H1 (cell line): ENCODE measurements around the gene P4HB. TPM values are rescaled to one million over a fixed set of nuclear protein-coding genes. Genes with fewer than 3 reads are reported as not detected.

Experiments
- CHD2 ChIP-seq: IDR thresholded peaks from 2 replicates; pipeline ENCODE4 v1.6.1; 2012; ENCODE audit warnings: low read length, improper control_type of control experiment
- RAD21 ChIP-seq, 2 experiments: IDR thresholded peaks in 1 of 2; conservative IDR thresholded peaks in 1 of 2; 2 replicates each; pipeline ENCODE4 v1.6.1; 2011; ENCODE audit warnings: low read depth in 2 of 2, low read length in 2 of 2, improper control_type of control experiment in 1 of 2, inconsistent platforms in 1 of 2, mild to moderate bottlenecking in 1 of 2, moderate library complexity in 1 of 2
- SP4 ChIP-seq: IDR thresholded peaks from 2 replicates; pipeline ENCODE4 v1.6.1; 2012; ENCODE audit warnings: low read length, inconsistent platforms
- polyA plus RNA-seq, 7 experiments: library from polyadenylated mRNA; depleted of rRNA in 3 of 7; stranded (reverse) in 5 of 7; unstranded in 2 of 7; fragments of >200 nt in 5 of 7; fragments of 200-250 nt in 2 of 7; gene quantifications; 1 replicate in 5 of 7; 2 replicates in 1 of 7; 4 replicates in 1 of 7; pipeline versions ENCODE4 v1.2.1 to v1.2.3, GENCODE V29; 2011 to 2013; ENCODE audit warnings: missing spikeins in 2 of 7, mixed read lengths in 2 of 7
- total RNA-seq: library from RNA; stranded (reverse); fragmentation: NEBNext Ultra II Directional; extraction: Animal tissue kit (Norgen Biotek cat#: 25700); gene quantifications from 2 replicates; pipeline ENCODE4 v1.2.1, GENCODE V29; 2021
- TF ChIP-seq, protein P1 (sequence below), 3 experiments: IDR thresholded peaks; 1 replicate in 2 of 3; 2 replicates in 1 of 3; pipeline versions ENCODE4 v1.5.1 to v1.6.1; 2011; ENCODE audit warnings: low read length in 3 of 3, mild to moderate bottlenecking in 3 of 3, inconsistent platforms in 2 of 3, low read depth in 1 of 3, moderate library complexity in 1 of 3; ENCODE audit not compliant: insufficient read depth in 1 of 3; ENCODE audit errors: control extremely low read depth in 1 of 3

P4HB gene
- total and polyA plus RNA-seq, 2 of the 8 experiments (the other 6 are each of a cell fraction or from before 2014, with no cell fraction given), result 41.4 to 379 TPM

DNA sequence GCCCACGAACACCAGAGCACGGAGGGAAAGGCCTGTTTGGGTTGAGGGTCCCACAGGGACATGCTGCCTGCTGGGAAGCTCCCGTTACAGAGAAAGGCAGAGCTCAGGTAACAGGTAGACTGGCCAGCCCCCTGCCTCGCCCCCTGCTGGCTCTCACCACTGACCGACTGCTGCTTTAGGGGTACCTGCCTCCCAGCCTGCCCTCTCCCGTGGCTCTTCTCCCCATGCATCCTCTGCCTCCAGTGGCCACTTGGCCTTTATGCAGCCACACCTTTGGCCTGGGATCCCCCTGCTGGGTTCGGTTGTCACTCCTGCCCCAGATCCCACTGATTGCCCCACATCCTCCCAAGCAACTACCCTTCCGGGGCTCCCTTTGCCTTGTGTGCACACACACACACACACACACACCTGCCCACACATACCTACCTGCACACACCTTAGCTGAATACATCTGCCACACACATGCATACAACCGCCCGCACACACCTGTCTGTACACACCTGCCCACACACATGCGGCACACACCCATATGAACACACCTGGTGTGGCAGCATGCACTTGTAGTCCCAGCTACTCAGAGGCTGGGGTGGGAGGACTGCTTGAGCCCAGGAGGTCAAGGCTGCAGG, 34.4 kb downstream of the P4HB start (continued):
- TF ChIP-seq, protein P1, sequence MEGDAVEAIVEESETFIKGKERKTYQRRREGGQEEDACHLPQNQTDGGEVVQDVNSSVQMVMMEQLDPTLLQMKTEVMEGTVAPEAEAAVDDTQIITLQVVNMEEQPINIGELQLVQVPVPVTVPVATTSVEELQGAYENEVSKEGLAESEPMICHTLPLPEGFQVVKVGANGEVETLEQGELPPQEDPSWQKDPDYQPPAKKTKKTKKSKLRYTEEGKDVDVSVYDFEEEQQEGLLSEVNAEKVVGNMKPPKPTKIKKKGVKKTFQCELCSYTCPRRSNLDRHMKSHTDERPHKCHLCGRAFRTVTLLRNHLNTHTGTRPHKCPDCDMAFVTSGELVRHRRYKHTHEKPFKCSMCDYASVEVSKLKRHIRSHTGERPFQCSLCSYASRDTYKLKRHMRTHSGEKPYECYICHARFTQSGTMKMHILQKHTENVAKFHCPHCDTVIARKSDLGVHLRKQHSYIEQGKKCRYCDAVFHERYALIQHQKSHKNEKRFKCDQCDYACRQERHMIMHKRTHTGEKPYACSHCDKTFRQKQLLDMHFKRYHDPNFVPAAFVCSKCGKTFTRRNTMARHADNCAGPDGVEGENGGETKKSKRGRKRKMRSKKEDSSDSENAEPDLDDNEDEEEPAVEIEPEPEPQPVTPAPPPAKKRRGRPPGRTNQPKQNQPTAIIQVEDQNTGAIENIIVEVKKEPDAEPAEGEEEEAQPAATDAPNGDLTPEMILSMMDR (IDR thresholded peaks at IDR 0.05; ENCODE audit: control extremely low read depth in 1 of 3, insufficient read depth in 1 of 3, low read depth in 1 of 3, low read length in 3 of 3), result peak; percentile 32 to 47 (median 46)
- TF ChIP-seq CHD2, result no peak
- peak; percentile 25 to 34; a peak in 3 of 4 replicates for TF ChIP-seq RAD21 (IDR thresholded peaks at IDR 0.05 in 1 of 2, conservative IDR thresholded peaks at IDR 0.05 in 1 of 2; ENCODE audit: low read depth in 2 of 2, low read length in 2 of 2)
- TF ChIP-seq SP4, result no peak
